H1 (cell line): ENCODE data around the gene UBAC1.

Experiments used
- BACH1 ChIP-seq: IDR thresholded peaks from 2 replicates; pipeline ENCODE4 v1.6.1; 2012; ENCODE audit warnings: low read length, improper control_type of control experiment
- EP300 ChIP-seq, 2 experiments: IDR thresholded peaks; 1 replicate in 1 of 2; 2 replicates in 1 of 2; pipeline ENCODE4 v1.6.1; 2011 to 2012; ENCODE audit warnings: low read depth in 2 of 2, low read length in 2 of 2, mild to moderate bottlenecking in 2 of 2, borderline replicate concordance in 1 of 2, inconsistent platforms in 1 of 2, moderate library complexity in 1 of 2
- JUND ChIP-seq: IDR thresholded peaks from 2 replicates; pipeline ENCODE4 v1.6.1; 2011; ENCODE audit warnings: mild to moderate bottlenecking, improper control_type of control experiment, low read length
- KDM1A ChIP-seq: fragments of 200-600, 300-600 bp; sonication (generic); IDR thresholded peaks from 2 replicates; pipeline ENCODE4 v1.7.1; 2016; ENCODE audit warnings: mild to moderate bottlenecking, low read length, borderline replicate concordance
- POLR2A ChIP-seq, 2 experiments: IDR thresholded peaks; 1 replicate in 1 of 2; 2 replicates in 1 of 2; pipeline ENCODE4 v1.6.1; 2011; ENCODE audit warnings: low read depth in 2 of 2, low read length in 2 of 2, mild to moderate bottlenecking in 2 of 2; ENCODE audit errors: control extremely low read depth in 1 of 2
- SUZ12 ChIP-seq: fragments of 200-600 bp; sonication (generic); IDR thresholded peaks from 2 replicates; pipeline ENCODE4 v1.6.1; 2012; ENCODE audit warnings: mild to moderate bottlenecking, inconsistent platforms, low read length, moderate library complexity, mixed read lengths
- TAF1 ChIP-seq: IDR thresholded peaks from 2 replicates; pipeline ENCODE4 v1.6.1; 2011; ENCODE audit warnings: mild to moderate bottlenecking, low read depth, low read length
- TF ChIP-seq, protein P1 (sequence below), 3 experiments: IDR thresholded peaks; 1 replicate in 2 of 3; 2 replicates in 1 of 3; pipeline versions ENCODE4 v1.5.1 to v1.6.1; 2011; ENCODE audit warnings: low read length in 3 of 3, mild to moderate bottlenecking in 3 of 3, inconsistent platforms in 2 of 3, low read depth in 1 of 3, moderate library complexity in 1 of 3; ENCODE audit not compliant: insufficient read depth in 1 of 3; ENCODE audit errors: control extremely low read depth in 1 of 3
- TF ChIP-seq, protein P2 (sequence below): IDR thresholded peaks from 2 replicates; pipeline ENCODE4 v1.6.1; 2012; ENCODE audit warnings: inconsistent platforms

DNA sequence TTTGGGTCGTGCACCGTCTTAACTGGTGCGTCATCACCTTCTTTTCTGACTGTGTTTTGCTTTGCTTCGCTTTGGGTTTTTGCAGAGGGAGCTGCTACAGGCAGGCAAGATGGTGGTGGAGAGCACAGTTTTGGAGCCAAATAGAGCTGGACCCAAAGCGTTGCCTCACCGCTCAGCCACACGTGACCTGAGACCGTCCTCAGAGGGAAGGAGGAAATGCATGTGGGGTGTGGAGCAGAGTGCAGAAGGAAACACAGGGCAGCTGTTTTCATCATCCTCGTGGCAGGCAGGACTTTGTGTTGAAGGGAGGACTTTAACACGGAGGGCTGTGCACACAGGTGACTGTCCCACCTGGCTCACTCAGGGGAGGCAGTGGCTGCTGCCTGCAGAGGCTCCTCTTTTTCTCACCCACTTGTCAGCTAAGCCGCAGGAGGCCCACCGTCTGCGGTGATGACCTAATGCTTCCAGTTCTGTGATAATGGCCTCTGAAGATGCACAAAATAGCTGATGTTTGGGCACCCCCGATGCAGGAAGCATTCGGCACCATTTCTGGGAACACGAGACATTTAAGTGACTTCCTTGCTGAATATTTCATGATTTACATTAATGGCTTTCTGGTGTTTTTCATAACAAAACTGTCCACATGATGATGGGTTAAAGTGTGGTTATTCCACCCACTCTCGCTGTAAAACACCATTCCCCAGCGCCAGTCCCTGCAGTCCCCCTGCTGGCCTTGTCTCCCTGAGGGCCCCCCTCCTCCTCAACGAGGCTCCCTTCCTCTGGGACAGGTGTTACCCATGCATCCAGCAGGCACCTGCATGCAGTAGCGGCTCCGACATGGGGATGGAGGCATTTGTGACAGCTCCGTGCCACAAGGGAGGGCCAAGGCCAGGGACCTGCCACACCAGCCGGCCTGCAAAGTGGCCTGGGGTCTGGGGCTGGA lies 12.4 kb upstream of the UBAC1 start:
- TF ChIP-seq EP300 (IDR thresholded peaks at IDR 0.05; ENCODE audit: borderline replicate concordance in 1 of 2, low read depth in 2 of 2, low read length in 2 of 2) (no peak), POLR2A (IDR thresholded peaks at IDR 0.05; ENCODE audit: control extremely low read depth in 1 of 2, low read depth in 2 of 2, low read length in 2 of 2) (no peak), JUND (no peak), TAF1 (no peak), KDM1A (no peak), BACH1 (no peak), SUZ12 (no peak)
- TF ChIP-seq, protein P1, sequence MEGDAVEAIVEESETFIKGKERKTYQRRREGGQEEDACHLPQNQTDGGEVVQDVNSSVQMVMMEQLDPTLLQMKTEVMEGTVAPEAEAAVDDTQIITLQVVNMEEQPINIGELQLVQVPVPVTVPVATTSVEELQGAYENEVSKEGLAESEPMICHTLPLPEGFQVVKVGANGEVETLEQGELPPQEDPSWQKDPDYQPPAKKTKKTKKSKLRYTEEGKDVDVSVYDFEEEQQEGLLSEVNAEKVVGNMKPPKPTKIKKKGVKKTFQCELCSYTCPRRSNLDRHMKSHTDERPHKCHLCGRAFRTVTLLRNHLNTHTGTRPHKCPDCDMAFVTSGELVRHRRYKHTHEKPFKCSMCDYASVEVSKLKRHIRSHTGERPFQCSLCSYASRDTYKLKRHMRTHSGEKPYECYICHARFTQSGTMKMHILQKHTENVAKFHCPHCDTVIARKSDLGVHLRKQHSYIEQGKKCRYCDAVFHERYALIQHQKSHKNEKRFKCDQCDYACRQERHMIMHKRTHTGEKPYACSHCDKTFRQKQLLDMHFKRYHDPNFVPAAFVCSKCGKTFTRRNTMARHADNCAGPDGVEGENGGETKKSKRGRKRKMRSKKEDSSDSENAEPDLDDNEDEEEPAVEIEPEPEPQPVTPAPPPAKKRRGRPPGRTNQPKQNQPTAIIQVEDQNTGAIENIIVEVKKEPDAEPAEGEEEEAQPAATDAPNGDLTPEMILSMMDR (IDR thresholded peaks at IDR 0.05; ENCODE audit: control extremely low read depth in 1 of 3, insufficient read depth in 1 of 3, low read depth in 1 of 3, low read length in 3 of 3) = no peak
- TF ChIP-seq, protein P2, sequence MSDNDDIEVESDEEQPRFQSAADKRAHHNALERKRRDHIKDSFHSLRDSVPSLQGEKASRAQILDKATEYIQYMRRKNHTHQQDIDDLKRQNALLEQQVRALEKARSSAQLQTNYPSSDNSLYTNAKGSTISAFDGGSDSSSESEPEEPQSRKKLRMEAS = no peak
